Smooth muscle cell (in vitro differentiated cells): ENCODE measurements around the gene AGPAT3. TPM values are rescaled to one million over a fixed set of nuclear protein-coding genes. Genes with fewer than 3 reads are reported as not detected.

ENCODE experiments used
- DNase-seq: peaks from one replicate; lab custom pipeline; 2025; ENCODE audit not compliant: unreplicated experiment; lab: John Stamatoyannopoulos, UW
- H2AFZ ChIP-seq: fragments of 200-600 bp; sonication (generic); 2 replicates; pipeline ENCODE4 v1.6.0; 2016; ENCODE audit warnings: antibody characterized with exemption, low read depth, mild to moderate bottlenecking
- H3F3A ChIP-seq: fragments of 200-600 bp; sonication (generic); 2 replicates; pipeline ENCODE4 v1.6.0; 2017; ENCODE audit warnings: antibody characterized with exemption, low read depth
- H3K27ac ChIP-seq: fragments of 200-600 bp; sonication (generic); 2 replicates; pipeline ENCODE4 v1.5.1; 2016; ENCODE audit warnings: low read depth, mild to moderate bottlenecking
- H3K27me3 ChIP-seq: fragments of 200-600 bp; sonication (generic); 2 replicates; pipeline ENCODE4 v1.6.1; 2016; ENCODE audit warnings: low read depth, mild to moderate bottlenecking
- H3K36me3 ChIP-seq: fragments of 200-600 bp; sonication (generic); 2 replicates; pipeline ENCODE4 v1.5.1; 2016; ENCODE audit warnings: low read depth
- H3K4me1 ChIP-seq: fragments of 200-600 bp; sonication (generic); 2 replicates; pipeline ENCODE4 v1.5.1; 2016; ENCODE audit warnings: low read depth
- H3K4me2 ChIP-seq: fragments of 200-600 bp; sonication (generic); 2 replicates; pipeline ENCODE4 v1.6.0; 2016; ENCODE audit warnings: mild to moderate bottlenecking
- H3K4me3 ChIP-seq: fragments of 200-600 bp; sonication (generic); 2 replicates; pipeline ENCODE4 v1.5.1; 2016; ENCODE audit warnings: mild to moderate bottlenecking
- H3K79me2 ChIP-seq: fragments of 200-600 bp; sonication (generic); 2 replicates; pipeline ENCODE4 v1.6.0; 2016; ENCODE audit warnings: low read depth, mild to moderate bottlenecking
- H3K9ac ChIP-seq: fragments of 200-600 bp; sonication (generic); 2 replicates; pipeline ENCODE4 v1.6.0; 2016; ENCODE audit warnings: low read depth
- H3K9me3 ChIP-seq: fragments of 200-600 bp; sonication (generic); replicated peaks from 2 replicates; pipeline ENCODE4 v1.5.1; 2016; ENCODE audit warnings: low read depth
- H4K20me1 ChIP-seq: fragments of 200-600 bp; sonication (generic); 2 replicates; pipeline ENCODE4 v1.6.0; 2016; ENCODE audit warnings: low read depth
- CTCF ChIP-seq: fragments of 200-600 bp; sonication (generic); IDR thresholded peaks from 2 replicates; pipeline ENCODE4 v1.5.1; 2017; ENCODE audit warnings: borderline replicate concordance, mild to moderate bottlenecking, antibody characterized with exemption; ENCODE audit not compliant: insufficient read depth, poor library complexity, severe bottlenecking
- whole genome bisulfite sequencing: methylation state at CpG from one replicate; pipeline ENCODE4 v1.1.7; 2016; ENCODE audit warnings: low lambda C conversion rate; 5-methylcytosine and 5-hydroxymethylcytosine counted together
- polyA plus RNA-seq: library from polyadenylated mRNA; unstranded; fragments of >200 nt; fragmentation: Nextera tagmentation; extraction: Ambion mirVana; gene quantifications from 2 replicates; pipeline ENCODE4 v1.2.1, GENCODE V29; 2016
- total RNA-seq: library from RNA; depleted of rRNA; stranded (reverse); fragments of >200 nt; gene quantifications from 2 replicates; pipeline ENCODE4 v1.2.3, GENCODE V29; 2014

The AGPAT3 gene
- total and polyA plus RNA-seq, 2 experiments from 2014 or later = 10.9 to 17.2 TPM

- DNase-seq = no peak
- Histone ChIP-seq H3K4me2 (no peak overlapping the region), H3K27ac (peak overlapping the region; percentile 11), H3K9ac (no peak overlapping the region), H3K79me2 (peaks cover 99% of the 10 kb centered on the region), H3K4me1 (peaks cover 4% of the 10 kb centered on the region), H4K20me1 (peaks cover 98% of the 10 kb centered on the region), H3K4me3 (no peak overlapping the region), H2AFZ (no peak overlapping the region), H3K27me3 (no peaks in the 10 kb centered on the region), H3K9me3 (no peaks in the 10 kb centered on the region), H3F3A (no peaks in the 10 kb centered on the region), H3K36me3 (no peaks in the 10 kb centered on the region)
- TF ChIP-seq CTCF = no peak
- 89% methylated on average over 9 of the region's 9 CpGs for WGBS
These were observed 152.6 kb downstream of the AGPAT3 start for GRCh38 chr21:44017601-44018000.

GRCh38 chr21:44018127-44018526 lies 153.1 kb downstream of the AGPAT3 start:
- Histone ChIP-seq H3K79me2 (peaks cover 98% of the 10 kb centered on the region), H3K9ac (no peak overlapping the region), H2AFZ (no peak overlapping the region), H3K4me3 (no peak overlapping the region), H3K27ac (peak overlapping the region; percentile 11), H3K9me3 (no peaks in the 10 kb centered on the region), H3K4me1 (peaks cover 3% of the 10 kb centered on the region), H3K36me3 (no peaks in the 10 kb centered on the region), H3K27me3 (no peaks in the 10 kb centered on the region), H4K20me1 (peaks cover 98% of the 10 kb centered on the region), H3F3A (no peaks in the 10 kb centered on the region), H3K4me2 (no peak overlapping the region)
- WGBS = 94% methylated on average over 5 of the region's 5 CpGs
- DNase-seq = no peak
- no peak for TF ChIP-seq CTCF

GRCh38 chr21:44018813-44019567 lies 154.0 kb downstream of the AGPAT3 start:
- Histone ChIP-seq H3K4me1 (no peaks in the 10 kb centered on the region), H3K79me2 (peaks cover 98% of the 10 kb centered on the region), H3K4me3 (no peak overlapping the region), H3K36me3 (no peaks in the 10 kb centered on the region), H3K9ac (no peak overlapping the region), H3K9me3 (no peaks in the 10 kb centered on the region), H3F3A (peaks cover under 1% of the 10 kb centered on the region), H4K20me1 (peaks cover 98% of the 10 kb centered on the region), H3K4me2 (no peak overlapping the region), H3K27ac (no peak overlapping the region), H3K27me3 (no peaks in the 10 kb centered on the region), H2AFZ (no peak overlapping the region)
- no peak for TF ChIP-seq CTCF
- WGBS = 80% methylated on average over 10 of the region's 10 CpGs
- no peak for DNase-seq

GRCh38 chr21:44019568-44019958 lies 154.5 kb downstream of the AGPAT3 start:
- WGBS = 96% methylated on average over 8 of the region's 8 CpGs
- Histone ChIP-seq H2AFZ (no peak overlapping the region), H3K79me2 (peaks cover 97% of the 10 kb centered on the region), H3K9ac (no peak overlapping the region), H3F3A (peaks cover 6% of the 10 kb centered on the region), H3K27me3 (no peaks in the 10 kb centered on the region), H3K4me2 (no peak overlapping the region), H3K36me3 (no peaks in the 10 kb centered on the region), H3K4me3 (no peak overlapping the region), H4K20me1 (peaks cover 98% of the 10 kb centered on the region), H3K9me3 (no peaks in the 10 kb centered on the region), H3K4me1 (no peaks in the 10 kb centered on the region), H3K27ac (no peak overlapping the region)
- TF ChIP-seq CTCF = no peak
- no peak for DNase-seq
